ENCODE results near the gene MPEG1.

MPEG1 gene

GRCh38 chr11:59189986-59190385 is 22.7 kb downstream of the MPEG1 start:
- DNase-seq (ENCODE audit: low read depth, low spot score), result no peak

- no peak for DNase-seq (ENCODE audit: low read depth, low spot score)
Measured at GRCh38 chr11:59188954-59189353, 23.8 kb downstream of the MPEG1 start.

DNA sequence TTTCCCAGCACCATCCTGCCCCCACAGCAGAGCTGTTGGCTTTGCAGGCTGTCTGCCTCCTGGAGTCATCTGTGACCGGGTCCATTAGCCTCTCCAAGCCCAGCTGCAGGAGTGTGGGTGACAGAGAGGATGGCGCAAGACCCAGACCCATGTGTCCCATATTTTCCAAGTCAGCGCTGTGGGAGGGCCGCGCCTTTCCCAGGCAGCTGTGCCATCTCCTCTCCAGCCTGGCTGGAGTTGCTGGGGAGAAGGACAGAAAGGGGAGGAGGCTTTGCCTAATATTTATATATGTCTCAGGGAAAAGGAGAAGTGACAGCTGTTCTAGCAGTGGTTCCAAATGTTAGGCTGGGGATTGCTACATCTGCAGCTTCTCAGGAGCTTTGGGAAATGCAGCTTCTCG is 25.1 kb downstream of the MPEG1 start:
- DNase-seq (ENCODE audit: low read depth, low spot score), result no peak

GRCh38 chr11:59187035-59187434 is 25.7 kb downstream of the MPEG1 start:
- DNase-seq (ENCODE audit: low read depth, low spot score), result no peak

DNA sequence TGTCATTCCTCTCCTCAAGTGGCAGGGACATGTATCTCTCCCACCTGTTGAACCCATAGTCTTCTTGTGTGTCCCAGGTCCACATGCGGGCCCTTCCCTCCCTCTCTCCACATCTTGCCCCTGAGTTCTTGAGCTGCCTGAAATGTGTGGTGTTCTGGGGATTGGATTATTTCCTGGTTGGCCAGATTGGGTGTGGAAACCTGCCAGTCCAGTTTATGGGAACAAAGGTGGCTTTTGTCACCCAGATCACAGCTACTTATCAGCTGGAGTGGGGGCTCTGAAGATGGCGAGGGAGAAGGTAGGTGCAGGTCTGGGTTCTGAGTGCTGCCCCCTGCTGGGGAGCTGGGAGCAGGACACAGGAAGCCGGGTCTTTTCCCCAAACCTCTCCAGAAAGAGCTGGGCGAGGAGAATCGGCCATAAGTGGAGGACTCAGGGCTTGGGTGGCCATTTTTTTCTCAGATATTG is 26.6 kb downstream of the MPEG1 start:
- no peak for DNase-seq (ENCODE audit: low read depth, low spot score)

- no peak for DNase-seq (ENCODE audit: low read depth, low spot score)
Measured at GRCh38 chr11:59185386-59185945, 27.3 kb downstream of the MPEG1 start.

- DNase-seq (ENCODE audit: low read depth, low spot score), result no peak
Measured at GRCh38 chr11:59184691-59185339, 27.9 kb downstream of the MPEG1 start.

DNA sequence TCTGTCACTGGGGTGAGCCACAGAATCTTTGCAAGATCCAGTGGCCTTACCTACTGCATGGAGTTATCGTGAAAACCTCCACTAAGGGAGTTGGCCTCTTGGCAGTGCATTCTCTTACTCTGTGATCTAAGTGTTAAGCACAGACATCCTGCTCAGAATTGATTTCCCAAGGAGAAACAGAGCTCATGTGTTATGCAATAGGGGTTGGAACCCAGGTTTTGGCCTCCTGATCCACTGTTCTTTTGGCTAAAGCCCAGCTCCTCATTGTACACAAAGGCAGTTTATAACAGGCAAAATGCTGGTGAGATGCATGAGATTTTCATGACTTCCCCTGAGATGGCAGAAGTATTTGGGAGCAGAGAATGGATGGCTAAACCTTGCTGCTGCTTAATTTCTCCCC is 29.0 kb downstream of the MPEG1 start:
- no peak for DNase-seq (ENCODE audit: low read depth, low spot score)

- no peak for DNase-seq (ENCODE audit: low read depth, low spot score)
Measured at GRCh38 chr11:59182457-59183151, 30.1 kb downstream of the MPEG1 start.

DNA sequence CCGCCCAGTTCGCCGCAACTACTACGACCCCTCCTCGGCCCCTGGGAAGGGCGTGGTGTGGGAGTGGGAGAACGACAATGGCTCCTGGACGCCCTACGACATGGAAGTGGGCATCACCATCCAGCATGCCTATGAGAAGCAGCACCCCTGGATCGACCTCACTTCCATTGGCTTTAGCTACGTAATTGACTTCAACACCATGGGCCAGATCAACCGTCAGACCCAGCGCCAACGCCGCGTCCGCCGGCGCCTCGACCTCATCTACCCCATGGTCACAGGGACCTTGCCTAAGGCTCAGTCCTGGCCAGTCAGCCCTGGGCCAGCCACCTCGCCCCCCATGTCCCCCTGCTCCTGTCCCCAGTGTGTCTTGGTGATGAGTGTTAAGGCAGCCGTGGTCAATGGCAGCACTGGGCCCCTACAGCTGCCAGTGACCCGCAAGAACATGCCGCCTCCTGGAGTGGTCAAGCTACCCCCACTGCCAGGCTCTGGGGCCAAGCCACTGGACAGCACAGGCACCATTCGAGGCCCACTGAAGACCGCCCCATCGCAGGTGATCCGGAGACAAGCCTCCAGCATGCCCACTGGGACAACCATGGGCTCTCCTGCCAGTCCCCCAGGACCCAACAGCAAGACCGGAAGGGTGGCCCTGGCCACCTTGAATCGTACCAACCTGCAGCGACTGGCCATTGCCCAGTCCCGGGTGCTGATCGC is 30.8 kb downstream of the MPEG1 start:
- DNase-seq (ENCODE audit: low read depth, low spot score), result no peak

- no peak for DNase-seq (ENCODE audit: low read depth, low spot score)
Measured at GRCh38 chr11:59180907-59181306, 31.8 kb downstream of the MPEG1 start.

GRCh38 chr11:59180168-59180776 is 32.5 kb downstream of the MPEG1 start:
- DNase-seq (ENCODE audit: low read depth, low spot score), result no peak

DNA sequence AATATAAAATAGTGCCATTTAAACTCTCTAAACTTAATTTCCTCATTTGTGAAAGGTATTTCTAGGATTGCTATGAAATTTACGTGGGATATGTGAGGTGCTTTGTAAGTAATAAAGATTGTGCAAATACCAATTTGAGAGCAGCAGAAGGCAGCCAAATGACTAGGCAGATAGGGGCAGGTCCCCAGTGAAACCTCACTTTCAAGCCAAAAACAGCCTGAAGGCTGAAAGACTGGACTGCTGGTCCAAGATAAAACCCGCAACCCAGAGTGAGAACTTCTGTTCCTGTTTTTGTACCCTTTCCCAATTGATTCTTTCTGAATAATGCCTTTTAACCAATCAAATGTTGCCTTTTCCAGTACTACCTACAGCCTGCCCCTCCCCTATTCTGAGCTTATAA is 33.6 kb downstream of the MPEG1 start:
- no peak for DNase-seq (ENCODE audit: low read depth, low spot score)

GRCh38 chr11:59178402-59178801 is 34.3 kb downstream of the MPEG1 start:
- no peak for DNase-seq (ENCODE audit: low read depth, low spot score)

- DNase-seq (ENCODE audit: low read depth, low spot score), result no peak
Measured at GRCh38 chr11:59176330-59176729, 36.4 kb downstream of the MPEG1 start.

- DNase-seq (ENCODE audit: low read depth, low spot score), result no peak
Measured at GRCh38 chr11:59175091-59175501, 37.6 kb downstream of the MPEG1 start.

DNA sequence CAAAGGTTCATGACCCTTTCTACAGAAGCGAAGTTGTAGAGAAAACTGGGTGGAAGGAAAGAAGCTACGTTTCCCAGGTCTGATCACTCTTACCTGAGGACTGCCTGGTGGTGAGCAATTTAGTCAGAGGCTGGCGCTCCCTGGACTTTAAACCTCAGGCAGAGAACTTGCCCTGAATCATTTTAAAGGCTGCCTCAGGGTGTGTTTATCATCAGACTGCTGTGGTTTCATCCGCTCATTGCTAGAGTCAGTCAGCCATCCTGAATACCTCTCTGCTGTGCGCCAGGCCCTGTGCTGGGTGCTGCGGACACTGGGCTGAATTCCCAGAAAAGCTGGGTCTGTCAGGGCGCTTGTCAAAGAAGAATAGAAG is 38.1 kb downstream of the MPEG1 start:
- DNase-seq (ENCODE audit: low read depth, low spot score), result no peak

- DNase-seq (ENCODE audit: low read depth, low spot score), result no peak
Measured at GRCh38 chr11:59173964-59174663, 38.6 kb downstream of the MPEG1 start.

DNA sequence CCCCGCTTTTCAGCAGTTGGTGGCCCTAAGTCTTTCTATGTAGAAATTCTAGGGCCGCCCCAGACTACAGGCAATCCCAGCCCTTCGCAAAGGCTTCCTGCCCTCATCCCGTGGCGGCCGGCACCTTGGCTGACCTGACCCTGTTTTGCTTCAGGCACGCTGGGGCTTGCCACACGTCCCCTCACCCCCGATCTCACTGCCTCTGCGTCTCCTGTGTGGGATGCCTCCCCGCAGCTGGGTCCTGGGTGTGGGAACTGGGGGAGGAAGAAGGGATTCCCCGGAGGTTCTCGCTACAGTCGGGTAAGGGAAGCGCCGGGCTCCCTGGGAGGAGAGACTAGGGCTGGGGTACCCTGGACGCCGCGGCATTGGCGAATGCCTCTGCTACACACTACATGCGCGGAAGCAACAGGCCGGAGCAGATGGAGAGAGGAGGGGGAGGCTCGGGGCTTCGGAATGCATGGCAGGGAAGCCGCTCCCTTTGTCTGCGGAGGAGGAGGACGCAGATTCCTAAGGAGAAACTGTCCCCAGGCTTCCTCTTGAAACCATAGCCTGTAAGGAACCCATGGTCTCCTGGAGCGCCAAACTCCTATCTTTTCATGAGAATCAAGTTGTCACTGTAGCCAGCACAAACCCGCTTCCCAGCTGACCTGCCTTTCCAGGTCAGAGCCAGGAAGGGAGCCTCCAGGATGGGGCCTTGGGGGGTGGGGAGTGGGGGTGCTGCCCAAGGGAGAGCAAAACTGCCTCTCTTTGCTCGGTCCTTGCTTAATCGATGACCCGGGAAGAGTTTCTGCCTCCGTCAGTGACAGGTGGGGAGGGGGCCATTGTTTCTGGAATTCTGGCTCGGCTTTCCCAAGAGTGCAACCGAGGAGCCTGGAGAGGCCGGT is 39.4 kb downstream of the MPEG1 start:
- no peak for DNase-seq (ENCODE audit: low read depth, low spot score)

DNA sequence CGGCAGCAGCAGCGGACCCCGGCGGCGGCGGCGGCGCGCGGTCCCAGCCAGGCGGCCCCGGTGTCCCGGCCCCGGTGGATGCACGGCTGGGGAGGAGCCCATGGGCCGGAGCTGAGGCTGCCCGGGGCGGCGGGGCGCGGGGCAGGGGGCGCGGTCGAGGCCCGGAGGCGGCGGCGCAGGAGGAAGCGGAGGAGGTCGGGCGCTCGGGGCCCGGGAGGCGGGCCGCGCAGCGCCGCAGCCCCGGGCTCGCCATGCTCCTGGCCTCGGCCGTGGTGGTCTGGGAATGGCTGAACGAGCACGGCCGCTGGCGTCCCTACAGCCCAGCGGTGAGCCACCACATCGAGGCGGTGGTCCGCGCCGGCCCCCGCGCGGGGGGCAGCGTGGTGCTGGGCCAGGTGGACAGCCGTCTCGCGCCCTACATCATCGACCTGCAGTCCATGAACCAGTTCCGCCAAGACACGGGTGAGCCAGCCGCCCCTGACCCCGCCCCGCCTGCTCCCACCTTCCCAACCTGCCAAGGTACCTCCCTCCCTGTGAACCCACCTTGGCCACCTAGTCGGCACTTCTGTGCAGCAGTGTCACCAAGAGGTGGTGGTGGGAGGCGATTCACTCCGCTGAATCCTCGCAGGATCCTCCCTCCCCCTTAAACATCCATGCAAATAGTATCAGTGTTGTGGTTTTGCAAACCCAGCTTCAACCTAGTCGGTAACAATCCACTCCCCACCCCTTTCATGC is 40.2 kb downstream of the MPEG1 start:
- DNase-seq (ENCODE audit: low read depth, low spot score), result no peak

Data from activated CD4-positive, CD25-positive, alpha-beta regulatory T cell treated with anti-CD3 and anti-CD28 coated beads, Interleukin-2, amount 50 U/mL, for 16 hours (primary cell).